Activated CD4-positive, alpha-beta T cell treated with anti-CD3 and anti-CD28 coated beads for 24 hours (primary cell): ENCODE results near the gene NUDT3.
A peak's percentile ranks its signal among the peaks of the same experiment; 100 is the strongest.

Experiments used
- DNase-seq, 2 donors: peaks; one replicate each; pipeline ENCODE4 v3.0.0-alpha.2; 2020; ENCODE audit warnings: low read depth in 2 of 2

Gene NUDT3

GRCh38 chr6:34239500-34239825 lies 153.0 kb downstream of the NUDT3 start:
- no peak for DNase-seq

- DNase-seq, result no peak
Measured at GRCh38 chr6:34238585-34239499, 153.6 kb downstream of the NUDT3 start.

GRCh38 chr6:34237722-34238584 lies 154.5 kb downstream of the NUDT3 start:
- DNase-seq, result peak; percentile 65 to 67

- DNase-seq, result no peak
Measured at GRCh38 chr6:34237316-34237721, 155.2 kb downstream of the NUDT3 start.

- peak; percentile 82 to 87 for DNase-seq
Measured at GRCh38 chr6:34236443-34237315, 155.8 kb downstream of the NUDT3 start, which contains the start of gene HMGA1. Gene HMGA1 (plus strand): TSS chr6:34236873. CDS start chr6:34240781, 3,908 bp downstream.

- no peak for DNase-seq
Measured at GRCh38 chr6:34236131-34236442, 156.4 kb downstream of the NUDT3 start.

- peak in 1 of 2 donors; percentile 36 for DNase-seq
Measured at GRCh38 chr6:34235307-34236130, 156.9 kb downstream of the NUDT3 start.

GRCh38 chr6:34234667-34235306 lies 157.7 kb downstream of the NUDT3 start:
- DNase-seq, result no peak

- no peak for DNase-seq
Measured at GRCh38 chr6:34233867-34234266, 158.6 kb downstream of the NUDT3 start.

GRCh38 chr6:34232901-34233300 lies 159.6 kb downstream of the NUDT3 start:
- no peak for DNase-seq

- no peak for DNase-seq
Measured at GRCh38 chr6:34231566-34232336, 160.7 kb downstream of the NUDT3 start.

- DNase-seq, result no peak
Measured at GRCh38 chr6:34230653-34231371, 161.7 kb downstream of the NUDT3 start.

GRCh38 chr6:34229877-34230276 lies 162.6 kb downstream of the NUDT3 start:
- no peak for DNase-seq
